ENCODE results near the gene UGT8. TPM values are rescaled to one million over a fixed set of nuclear protein-coding genes. Genes with fewer than 3 reads are reported as not detected.

Gene UGT8
- total and polyA plus RNA-seq, 2 of the 8 experiments (the other 6 are each of a cell fraction or from before 2014, with no cell fraction given) = 16.9 to 26.9 TPM

DNA sequence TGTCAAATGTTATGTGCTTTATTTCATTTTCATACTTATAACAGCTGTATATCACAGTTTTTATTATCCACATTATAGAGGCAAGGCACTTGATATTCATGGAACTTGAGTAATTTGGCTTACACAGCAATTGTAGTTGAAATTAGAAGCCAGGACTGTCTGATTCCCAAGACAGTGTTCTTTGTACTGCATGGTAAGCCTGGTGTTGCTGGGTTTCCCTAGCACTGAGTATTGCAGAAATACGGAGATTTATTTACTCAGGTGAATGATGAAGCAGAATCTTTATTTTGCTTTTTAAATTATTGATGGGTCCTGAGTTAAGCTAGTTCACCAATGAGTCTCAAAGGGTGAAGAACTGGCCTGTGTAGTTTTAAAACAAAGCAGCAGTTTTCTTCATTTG lies 70.0 kb downstream of the UGT8 start (continued):
- TF ChIP-seq, protein P1, sequence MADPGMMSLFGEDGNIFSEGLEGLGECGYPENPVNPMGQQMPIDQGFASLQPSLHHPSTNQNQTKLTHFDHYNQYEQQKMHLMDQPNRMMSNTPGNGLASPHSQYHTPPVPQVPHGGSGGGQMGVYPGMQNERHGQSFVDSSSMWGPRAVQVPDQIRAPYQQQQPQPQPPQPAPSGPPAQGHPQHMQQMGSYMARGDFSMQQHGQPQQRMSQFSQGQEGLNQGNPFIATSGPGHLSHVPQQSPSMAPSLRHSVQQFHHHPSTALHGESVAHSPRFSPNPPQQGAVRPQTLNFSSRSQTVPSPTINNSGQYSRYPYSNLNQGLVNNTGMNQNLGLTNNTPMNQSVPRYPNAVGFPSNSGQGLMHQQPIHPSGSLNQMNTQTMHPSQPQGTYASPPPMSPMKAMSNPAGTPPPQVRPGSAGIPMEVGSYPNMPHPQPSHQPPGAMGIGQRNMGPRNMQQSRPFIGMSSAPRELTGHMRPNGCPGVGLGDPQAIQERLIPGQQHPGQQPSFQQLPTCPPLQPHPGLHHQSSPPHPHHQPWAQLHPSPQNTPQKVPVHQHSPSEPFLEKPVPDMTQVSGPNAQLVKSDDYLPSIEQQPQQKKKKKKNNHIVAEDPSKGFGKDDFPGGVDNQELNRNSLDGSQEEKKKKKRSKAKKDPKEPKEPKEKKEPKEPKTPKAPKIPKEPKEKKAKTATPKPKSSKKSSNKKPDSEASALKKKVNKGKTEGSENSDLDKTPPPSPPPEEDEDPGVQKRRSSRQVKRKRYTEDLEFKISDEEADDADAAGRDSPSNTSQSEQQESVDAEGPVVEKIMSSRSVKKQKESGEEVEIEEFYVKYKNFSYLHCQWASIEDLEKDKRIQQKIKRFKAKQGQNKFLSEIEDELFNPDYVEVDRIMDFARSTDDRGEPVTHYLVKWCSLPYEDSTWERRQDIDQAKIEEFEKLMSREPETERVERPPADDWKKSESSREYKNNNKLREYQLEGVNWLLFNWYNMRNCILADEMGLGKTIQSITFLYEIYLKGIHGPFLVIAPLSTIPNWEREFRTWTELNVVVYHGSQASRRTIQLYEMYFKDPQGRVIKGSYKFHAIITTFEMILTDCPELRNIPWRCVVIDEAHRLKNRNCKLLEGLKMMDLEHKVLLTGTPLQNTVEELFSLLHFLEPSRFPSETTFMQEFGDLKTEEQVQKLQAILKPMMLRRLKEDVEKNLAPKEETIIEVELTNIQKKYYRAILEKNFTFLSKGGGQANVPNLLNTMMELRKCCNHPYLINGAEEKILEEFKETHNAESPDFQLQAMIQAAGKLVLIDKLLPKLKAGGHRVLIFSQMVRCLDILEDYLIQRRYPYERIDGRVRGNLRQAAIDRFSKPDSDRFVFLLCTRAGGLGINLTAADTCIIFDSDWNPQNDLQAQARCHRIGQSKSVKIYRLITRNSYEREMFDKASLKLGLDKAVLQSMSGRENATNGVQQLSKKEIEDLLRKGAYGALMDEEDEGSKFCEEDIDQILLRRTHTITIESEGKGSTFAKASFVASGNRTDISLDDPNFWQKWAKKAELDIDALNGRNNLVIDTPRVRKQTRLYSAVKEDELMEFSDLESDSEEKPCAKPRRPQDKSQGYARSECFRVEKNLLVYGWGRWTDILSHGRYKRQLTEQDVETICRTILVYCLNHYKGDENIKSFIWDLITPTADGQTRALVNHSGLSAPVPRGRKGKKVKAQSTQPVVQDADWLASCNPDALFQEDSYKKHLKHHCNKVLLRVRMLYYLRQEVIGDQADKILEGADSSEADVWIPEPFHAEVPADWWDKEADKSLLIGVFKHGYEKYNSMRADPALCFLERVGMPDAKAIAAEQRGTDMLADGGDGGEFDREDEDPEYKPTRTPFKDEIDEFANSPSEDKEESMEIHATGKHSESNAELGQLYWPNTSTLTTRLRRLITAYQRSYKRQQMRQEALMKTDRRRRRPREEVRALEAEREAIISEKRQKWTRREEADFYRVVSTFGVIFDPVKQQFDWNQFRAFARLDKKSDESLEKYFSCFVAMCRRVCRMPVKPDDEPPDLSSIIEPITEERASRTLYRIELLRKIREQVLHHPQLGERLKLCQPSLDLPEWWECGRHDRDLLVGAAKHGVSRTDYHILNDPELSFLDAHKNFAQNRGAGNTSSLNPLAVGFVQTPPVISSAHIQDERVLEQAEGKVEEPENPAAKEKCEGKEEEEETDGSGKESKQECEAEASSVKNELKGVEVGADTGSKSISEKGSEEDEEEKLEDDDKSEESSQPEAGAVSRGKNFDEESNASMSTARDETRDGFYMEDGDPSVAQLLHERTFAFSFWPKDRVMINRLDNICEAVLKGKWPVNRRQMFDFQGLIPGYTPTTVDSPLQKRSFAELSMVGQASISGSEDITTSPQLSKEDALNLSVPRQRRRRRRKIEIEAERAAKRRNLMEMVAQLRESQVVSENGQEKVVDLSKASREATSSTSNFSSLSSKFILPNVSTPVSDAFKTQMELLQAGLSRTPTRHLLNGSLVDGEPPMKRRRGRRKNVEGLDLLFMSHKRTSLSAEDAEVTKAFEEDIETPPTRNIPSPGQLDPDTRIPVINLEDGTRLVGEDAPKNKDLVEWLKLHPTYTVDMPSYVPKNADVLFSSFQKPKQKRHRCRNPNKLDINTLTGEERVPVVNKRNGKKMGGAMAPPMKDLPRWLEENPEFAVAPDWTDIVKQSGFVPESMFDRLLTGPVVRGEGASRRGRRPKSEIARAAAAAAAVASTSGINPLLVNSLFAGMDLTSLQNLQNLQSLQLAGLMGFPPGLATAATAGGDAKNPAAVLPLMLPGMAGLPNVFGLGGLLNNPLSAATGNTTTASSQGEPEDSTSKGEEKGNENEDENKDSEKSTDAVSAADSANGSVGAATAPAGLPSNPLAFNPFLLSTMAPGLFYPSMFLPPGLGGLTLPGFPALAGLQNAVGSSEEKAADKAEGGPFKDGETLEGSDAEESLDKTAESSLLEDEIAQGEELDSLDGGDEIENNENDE (IDR thresholded peaks at IDR 0.05; ENCODE audit: insufficient replicate concordance, low read length) = no peak
- TF ChIP-seq TBP (IDR thresholded peaks at IDR 0.05; ENCODE audit: low read depth, low read length) (no peak), CBX5 (IDR thresholded peaks at IDR 0.05; ENCODE audit: low read depth, low read length) (no peak), BRCA1 (IDR thresholded peaks at IDR 0.05; ENCODE audit: low read depth, low read length) (no peak), TCF12 (IDR thresholded peaks at IDR 0.05; ENCODE audit: low read depth, low read length) (no peak), RFX5 (IDR thresholded peaks at IDR 0.05; ENCODE audit: borderline replicate concordance, low read depth, low read length) (no peak), SAP30 (IDR thresholded peaks at IDR 0.05; ENCODE audit: insufficient read depth, insufficient replicate concordance, low read length) (no peak), BCL11A (IDR thresholded peaks at IDR 0.05; ENCODE audit: low read depth in 2 of 2, low read length in 2 of 2) (no peak)

All from H1 (cell line).